ENCODE results near the gene SCML2.

DNA sequence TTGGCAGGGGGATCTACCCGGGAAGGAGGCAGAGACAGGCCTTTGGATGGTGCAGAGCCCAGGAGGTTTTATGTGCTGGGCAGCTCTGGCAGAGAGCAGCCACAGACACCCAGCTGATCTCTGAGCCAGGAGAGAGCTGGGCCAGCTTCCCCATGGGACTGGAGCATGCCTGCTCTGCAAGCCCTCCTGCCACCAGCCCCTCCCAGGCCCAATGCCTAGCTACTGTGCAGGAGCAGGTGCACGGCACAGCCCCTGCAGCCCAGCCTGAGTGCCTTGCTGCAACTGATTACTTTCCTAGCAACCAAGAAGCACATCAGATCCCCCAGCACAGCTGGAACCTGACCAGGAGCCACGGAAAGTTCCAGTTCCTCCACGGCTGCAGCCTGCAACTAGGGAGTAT lies 76.0 kb downstream of the SCML2 start:
- TF ChIP-seq, protein P1, sequence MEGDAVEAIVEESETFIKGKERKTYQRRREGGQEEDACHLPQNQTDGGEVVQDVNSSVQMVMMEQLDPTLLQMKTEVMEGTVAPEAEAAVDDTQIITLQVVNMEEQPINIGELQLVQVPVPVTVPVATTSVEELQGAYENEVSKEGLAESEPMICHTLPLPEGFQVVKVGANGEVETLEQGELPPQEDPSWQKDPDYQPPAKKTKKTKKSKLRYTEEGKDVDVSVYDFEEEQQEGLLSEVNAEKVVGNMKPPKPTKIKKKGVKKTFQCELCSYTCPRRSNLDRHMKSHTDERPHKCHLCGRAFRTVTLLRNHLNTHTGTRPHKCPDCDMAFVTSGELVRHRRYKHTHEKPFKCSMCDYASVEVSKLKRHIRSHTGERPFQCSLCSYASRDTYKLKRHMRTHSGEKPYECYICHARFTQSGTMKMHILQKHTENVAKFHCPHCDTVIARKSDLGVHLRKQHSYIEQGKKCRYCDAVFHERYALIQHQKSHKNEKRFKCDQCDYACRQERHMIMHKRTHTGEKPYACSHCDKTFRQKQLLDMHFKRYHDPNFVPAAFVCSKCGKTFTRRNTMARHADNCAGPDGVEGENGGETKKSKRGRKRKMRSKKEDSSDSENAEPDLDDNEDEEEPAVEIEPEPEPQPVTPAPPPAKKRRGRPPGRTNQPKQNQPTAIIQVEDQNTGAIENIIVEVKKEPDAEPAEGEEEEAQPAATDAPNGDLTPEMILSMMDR (IDR thresholded peaks at IDR 0.05) = no peak
- TF ChIP-seq POLR2A (IDR thresholded peaks at IDR 0.05) = no peak
